GM18868 (cell line): Measurements from ENCODE around the gene DNAJC6.

ENCODE experiments used
- ATAC-seq: cut with Tn5 transposase; IDR thresholded peaks from one replicate; pipeline ENCODE4 v1.9.1; 2021; ENCODE audit warnings: mild to moderate bottlenecking, moderate library complexity; ENCODE audit not compliant: unreplicated experiment

The DNAJC6 gene

DNA sequence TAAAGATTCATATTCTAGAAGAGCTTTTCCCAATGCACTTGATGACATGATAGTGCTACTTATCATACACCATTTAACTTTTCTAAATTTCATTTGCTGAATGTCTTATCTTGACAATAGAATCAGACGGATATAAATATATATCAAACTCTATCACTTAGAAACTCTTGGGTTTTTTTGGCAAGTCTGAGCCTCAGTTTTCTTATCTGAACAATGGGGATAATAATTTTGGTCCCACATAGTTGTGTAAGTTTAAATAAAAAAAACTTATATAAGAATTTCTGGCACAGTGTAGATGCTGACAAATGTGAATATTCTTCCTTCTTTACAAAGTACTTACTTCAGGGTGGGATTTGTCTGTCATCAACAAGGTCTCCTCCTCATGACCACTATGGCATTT is 89.7 kb downstream of the DNAJC6 start:
- no peak for ATAC-seq

DNA sequence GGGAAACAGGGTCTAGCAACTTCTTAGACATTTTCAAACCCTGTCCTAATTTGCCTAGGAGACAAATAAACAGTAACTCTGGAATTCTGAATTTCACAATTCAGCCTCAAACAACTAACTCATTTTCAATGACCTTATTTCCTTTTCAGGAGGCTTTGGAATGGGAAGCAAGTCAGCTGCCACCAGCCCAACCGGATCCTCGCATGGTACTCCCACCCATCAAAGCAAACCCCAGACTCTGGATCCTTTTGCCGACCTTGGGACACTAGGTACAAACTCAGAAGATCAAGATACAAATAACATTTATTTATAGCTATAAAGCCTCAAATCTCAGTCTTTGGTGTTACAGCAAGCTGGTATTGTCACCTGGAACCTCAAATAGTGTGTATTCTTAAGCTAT is 92.3 kb downstream of the DNAJC6 start:
- no peak for ATAC-seq

DNA sequence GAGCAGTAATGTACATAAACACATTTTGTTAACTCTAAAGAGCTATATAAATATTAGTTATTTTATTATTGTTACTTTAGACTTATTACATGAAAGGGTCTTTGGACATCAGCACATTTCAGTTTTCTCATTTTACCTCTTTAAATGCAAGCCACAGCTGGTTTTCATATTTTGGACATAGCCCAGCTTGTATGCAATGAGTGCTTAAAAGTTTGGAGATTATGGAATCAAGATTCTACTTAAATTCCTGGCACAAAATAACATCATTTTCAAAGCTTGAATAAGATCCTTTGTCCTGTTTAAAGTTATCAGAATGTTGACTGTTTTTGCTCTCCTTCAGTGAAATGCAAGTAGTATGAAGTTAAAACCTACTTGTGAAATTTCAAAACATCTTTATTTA is 95.6 kb downstream of the DNAJC6 start:
- no peak for ATAC-seq

DNA sequence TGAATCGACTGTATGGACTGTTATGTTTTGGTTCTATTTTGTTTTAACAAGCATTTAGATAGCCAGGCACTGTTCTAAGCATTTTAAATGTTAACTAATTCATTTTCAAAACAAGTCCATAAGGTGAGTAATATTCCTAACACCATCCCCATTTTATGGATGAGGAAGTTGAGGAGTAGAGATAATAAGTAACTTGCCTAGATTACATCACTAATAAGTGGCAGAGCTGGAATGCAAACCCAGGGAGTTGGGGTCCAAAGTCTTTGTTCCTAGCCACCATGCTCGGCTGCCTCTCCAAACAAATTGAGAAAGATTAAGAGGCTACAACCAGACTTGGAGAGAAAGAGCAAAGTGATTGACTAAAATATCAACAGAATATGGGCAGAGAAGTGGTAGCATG is 98.5 kb downstream of the DNAJC6 start:
- ATAC-seq, result no peak

DNA sequence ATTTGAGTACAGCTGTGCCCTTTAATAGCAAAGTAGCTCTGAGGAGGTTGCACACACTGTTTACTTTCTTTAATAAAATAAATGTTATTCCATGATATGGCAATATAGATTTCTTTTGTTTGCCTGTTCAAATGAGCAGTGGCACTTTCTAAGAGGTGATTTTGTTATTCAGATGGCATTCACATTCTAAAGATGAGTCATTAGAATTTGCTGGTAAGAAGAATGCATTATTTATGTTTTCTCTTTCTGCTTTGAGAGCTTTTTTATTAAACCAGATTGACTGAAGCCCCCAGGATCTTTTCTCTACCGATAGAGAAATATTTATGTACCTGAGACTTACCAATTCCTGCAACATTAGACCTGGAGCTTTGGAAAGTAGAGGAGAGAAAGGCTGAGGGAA is 100.0 kb downstream of the DNAJC6 start:
- ATAC-seq, result no peak

DNA sequence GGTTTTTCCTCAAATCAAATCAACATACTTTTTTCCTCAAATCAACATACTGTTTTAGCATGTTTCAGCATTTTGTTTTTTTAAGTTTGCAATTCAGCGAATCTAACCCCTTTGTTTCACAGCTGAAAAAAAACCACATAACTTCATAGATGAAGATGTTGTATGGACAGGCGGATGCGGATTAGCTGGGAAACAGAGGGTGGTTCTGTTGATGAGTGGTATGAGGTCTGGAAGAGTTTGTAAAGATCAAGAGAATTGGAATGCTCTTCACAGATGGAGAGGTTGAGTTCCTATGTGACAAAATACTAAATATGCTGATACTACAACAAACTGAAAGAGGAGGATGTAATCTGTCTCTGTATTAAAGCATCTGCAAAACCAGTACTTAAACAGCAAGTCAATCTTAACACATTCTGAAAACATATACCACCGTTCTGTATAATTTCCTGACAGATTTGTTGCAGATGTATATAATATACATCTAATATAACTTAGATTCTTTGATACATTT is 100.5 kb downstream of the DNAJC6 start:
- no peak for ATAC-seq

DNA sequence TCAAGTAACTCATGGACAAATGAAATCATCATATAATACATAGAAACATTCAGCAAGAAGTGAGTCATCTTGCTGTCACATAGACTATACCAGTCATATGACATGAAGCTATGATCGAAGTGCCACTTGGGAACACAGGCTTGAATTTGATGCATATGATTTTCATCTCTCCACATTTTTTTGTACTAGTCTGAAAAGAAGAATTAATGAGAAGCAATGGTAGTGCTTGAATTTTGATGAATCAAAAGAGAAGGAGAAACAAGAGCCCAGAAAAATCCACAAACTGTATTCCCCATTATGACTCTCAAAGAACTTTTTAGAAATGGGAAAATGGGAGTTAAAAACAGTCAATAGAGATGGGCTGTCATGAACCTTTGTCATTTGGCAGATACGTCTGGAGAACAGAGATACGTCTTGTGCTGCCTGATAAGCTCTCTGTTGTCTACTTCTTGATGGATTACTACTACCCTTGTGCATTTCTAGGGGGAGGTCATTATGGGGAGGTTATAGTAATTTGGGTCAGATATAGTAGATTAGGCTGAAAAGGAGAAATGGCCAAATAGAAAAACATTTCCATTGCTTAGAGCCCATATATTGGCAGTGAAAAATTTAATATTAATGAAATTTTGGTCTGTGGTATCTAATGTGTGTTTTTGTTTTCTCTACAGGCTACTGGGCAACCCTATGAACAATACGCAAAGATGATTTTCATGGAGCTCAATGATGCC is 103.1 kb downstream of the DNAJC6 start:
- ATAC-seq, result no peak

DNA sequence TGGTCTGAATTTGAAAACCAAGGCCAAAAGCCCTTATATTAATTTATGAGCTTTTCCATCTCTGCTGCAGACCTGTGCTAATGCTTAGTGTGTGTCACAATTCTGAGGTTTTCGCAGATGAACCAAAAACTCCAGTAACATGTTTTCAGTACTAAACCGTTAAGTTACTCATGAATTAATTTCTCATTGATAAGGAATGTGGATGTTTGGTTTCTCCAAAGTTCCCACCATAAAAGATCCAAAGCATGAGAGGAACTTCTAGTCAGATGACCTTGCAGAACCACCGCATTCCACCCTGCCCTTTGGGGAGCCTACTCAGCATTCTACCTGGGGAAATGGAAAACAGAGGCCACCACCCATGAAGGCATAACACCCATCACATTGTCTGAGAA is 103.6 kb downstream of the DNAJC6 start:
- ATAC-seq, result no peak

DNA sequence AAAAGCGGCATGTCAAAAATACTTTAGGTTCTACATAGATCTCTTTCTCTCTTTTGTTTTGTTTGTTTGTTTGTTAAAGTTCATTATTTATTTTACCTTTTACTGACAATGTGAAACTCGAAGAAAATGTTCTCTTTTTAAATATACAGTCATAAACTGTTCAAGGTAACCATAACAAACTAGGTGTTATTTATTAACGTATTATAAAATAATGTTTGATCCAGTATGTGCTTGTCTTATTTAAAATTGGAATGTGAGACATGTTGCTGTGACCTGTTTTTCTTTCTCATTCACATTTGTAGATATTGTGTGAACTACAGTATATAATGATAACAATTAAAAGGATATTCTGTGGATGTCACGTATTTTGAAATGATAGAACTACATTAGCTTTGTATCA is 105.2 kb downstream of the DNAJC6 start:
- ATAC-seq, result no peak

DNA sequence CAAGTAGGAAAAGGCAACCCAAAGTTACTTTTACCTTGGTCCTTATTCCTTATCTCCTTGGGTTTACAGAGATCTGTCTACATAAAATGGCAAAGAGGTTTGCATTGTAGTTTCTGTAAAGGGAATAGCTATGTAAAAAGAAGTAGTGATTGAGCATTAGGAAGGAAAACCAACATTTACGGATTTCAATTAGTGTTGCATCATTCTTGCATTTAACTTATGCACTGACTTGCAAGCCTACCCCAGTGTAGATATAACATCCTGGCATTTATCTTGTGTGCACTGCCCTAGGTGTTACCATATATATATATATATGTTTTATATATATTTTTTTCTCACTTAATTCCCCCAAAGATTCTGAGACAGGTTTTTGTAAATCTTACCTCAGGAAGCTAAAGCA is 107.4 kb downstream of the DNAJC6 start:
- no peak for ATAC-seq

DNA sequence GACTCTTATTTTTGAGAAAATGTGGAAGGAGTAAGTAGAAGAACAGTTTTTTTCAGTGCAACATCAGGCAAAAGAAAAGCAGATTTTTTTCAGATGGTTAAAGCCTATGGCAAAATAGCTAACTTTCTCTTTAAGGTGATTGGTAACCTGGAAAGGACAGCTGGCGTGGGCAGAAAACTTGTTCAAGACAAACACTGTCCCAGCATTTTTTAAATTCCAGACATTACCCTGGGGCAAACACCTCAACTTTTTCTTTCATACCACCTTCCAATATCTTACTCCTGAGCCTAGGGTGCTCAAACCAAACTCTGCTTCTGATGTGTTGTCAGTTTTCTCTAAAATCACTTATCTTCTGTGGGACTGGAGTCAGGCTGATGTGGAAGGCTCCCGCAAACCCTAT is 108.4 kb downstream of the DNAJC6 start:
- no peak for ATAC-seq

DNA sequence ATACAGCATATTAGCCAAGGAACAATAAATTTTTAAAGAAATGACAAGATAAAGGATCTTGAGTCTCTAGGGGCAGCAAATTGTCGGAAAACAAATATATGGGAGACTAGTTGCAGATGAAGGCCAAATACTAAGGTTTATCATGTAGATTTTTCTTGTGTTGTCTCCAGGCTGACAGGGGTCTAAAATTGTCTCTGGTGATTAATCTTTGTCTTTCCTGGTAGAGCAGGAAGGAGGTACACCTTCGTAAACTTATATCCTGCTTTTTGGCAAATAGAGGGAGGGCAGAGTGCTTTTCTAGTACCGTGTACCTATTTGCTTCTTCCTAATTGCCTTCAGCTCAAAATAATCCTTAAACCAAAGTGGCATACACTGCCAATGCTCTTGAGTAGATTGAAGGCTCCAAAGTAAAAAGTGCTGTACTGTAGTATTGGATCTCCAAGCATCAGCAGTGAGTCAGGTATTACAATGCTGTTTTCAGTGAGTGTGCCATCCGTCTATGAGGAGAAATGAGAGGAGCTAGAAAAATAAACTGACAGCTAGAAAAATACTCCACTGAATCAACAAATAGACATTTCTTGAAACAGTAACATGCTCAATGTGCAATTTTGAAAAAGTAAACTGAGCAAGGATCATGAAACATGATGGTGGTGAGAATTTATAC is 109.3 kb downstream of the DNAJC6 start:
- ATAC-seq, result no peak

DNA sequence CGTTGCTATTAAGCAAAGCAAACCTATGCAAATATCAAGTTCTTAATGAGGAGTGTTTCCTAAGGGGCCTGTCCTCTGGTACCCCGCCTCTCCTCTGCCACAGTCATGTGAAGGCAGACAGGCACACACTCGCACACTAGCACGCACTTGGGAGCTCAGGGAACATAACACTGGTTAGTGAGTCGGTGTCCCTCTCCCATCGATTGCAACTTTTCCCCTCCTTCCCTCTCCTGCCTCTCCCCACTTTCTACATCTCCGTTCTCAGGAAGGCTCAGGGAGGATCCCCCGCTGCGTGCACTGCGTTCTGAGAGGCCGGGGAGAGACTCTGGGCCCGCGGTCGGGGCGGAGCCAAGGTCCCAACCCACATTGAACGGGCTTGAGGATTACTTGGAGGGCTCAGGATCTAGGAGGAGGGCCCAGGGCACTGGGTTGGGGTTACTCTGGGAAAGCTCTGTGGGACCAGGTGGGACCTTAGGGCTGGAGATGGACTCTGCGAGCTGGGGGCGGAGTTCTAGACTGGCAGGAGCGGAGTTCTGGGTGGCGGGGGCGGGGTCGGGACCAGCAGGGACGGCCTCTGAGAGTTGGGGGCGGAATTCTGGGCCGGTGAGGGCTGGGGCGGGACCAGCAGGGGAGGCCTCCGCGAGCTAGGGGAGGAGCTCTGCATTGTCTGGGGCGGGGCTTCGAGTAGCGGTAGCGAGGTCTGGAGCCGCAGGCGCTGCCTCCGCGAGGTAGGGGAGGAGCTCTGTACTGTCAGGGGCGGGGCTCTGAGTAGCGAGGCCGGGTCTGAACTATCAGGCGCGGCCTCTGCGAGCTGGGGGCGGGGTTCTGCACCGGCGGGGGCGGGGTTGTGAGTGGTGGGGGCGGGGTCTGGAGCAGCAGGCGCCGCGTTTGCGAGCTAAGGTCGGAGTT is 110.6 kb downstream of the DNAJC6 start:
- peak; percentile 91 for ATAC-seq

DNA sequence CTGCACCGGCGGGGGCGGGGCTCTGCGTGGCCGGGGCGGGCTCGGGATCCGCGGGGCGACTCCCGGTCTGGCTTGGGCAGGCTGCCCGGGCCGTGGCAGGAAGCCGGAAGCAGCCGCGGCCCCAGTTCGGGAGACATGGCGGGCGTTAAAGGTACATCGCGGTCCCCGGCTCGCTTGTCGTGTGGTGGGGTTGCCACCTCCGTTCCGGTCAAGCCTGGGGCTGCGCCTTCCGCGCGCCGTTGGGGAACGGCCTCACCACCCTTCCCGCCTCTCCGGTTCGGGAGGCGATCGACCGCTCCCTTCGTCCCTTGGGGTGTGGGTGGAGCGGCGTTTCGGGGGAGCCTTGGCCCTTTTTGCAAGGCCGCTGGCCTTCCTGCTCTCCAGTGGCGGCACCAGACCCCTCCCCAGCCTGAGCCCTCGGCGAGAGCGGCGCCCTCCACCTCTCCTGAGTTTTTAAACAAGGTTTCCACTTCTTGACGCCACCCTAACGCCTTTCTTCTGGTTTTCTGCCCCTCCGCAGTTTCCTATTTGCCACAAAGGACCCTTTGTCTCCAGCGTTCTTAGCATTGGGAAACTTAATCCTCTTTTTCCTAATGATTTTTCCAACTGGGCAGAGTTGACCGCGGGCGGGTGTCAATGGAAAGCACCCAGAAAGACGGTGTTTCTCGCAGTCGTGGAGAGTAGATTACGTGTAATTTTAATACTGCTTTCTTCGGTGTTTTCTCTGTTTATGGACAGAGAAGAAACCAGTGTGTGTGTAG is 111.4 kb downstream of the DNAJC6 start, which contains the start of the genes LEPR and LEPROT:
Gene LEPR (plus strand): TSS at position 79 of the 761 bp plus-strand sequence. CDS start 144,898 bp downstream, outside the sequence.
Gene LEPROT (plus strand): TSS at position 79 of the 761 bp plus-strand sequence. CDS start 57 bp downstream, at position 136.
- ATAC-seq, result no peak

DNA sequence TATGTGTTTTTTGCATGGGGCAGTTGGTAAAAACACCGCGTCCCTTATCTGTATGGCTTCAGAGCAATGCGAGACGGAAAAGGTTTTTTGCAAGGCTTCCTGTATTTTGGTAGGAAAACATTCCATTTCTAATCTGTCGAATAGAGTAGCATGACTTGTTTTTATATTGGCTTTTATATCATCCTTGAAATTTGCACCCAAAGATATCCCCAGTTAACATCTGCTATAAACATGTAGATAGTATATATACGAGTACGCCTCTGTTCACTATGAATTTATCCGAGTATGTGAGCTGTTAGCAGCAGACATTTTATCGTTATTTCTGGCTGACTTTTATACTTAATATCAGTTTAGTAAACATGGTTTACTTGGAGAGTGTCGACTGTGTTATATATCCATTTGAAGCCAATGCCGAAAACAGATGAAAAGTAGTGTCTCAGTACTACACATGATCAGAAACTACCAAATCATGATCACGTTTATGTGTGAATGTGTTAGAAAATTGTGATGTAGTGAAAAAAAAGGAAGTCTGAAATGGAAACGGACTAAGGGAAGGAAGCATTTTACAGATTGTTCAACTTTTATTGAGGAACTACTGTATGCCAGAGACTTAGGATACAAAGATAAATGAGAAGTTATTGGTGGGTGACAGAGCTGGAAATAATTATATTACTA is 112.1 kb downstream of the DNAJC6 start:
- no peak for ATAC-seq

DNA sequence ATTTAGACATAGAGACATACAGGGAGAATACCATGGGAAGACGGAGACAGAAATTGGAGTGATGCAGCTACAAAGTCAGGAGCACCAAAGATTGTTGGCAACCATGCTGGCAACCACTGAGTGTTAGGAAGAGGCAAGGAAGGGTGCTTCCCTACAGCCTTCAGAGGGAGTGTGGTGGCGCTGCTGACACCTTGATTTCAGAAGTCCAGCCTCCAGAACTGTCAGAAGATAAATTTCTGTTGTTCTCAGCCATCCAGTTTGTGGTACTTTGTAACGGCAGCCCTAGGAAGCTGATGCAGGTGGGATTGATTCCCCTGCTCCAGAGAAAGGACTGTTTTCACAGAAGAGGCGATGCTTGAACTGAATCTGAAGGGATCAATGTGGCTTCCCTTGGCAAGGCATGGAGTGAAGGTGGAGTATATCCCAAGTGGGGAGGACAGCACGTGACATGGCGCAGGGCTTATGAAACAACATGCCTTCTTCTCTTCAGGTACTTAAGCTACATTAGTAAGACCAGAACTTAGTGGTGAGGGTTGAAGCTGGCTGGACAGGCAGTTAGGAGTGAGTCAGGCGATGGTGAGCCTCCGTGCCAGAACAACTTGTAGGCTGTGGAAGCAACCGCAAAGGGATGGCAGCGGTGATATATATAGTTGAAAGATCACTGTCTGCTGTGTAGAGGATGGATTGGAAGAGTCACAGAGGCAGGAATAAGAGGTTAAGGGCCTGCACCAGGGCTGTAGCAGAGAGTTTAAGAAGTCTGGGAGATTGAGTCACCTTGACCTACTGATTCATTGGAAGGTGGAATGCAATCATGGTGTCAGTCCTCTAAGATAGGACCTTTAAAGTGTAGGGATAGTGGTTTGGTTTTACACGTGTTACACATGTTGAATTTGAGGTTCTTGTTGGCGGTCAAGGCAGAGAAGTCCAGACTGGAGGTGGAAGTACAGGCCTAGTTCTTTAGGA is 113.2 kb downstream of the DNAJC6 start:
- no peak for ATAC-seq

DNA sequence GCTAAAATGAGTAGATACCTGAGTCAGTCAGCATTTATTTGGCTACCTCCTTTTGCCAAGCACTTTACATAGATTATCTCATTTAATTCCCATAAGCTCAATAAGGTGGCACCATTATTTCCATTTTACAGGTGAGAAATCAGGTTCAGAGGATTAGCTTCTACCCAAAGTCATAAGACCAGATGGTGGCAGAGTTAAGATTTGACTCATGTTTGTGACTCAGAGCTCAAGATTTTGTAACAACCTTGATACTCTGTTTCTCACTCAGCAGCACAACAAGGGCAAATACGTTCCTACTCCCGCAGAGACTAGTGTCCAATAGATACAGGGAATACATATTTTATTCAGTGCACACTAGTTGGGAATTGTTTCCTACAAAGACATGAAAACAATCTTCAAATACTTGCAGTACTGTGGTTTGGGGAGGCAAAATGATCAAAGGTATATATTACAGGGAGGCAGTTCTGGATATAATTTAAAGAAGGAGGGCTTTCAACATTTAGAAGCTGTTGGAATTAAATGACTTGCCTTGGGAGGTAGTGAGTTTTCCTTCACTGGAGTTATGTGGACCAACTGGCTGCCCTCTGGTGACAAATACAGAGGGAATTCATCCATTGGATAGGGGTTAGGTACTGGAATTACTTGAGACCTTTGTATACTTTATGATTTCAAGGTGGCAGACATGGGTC is 114.7 kb downstream of the DNAJC6 start:
- peak; percentile 6 for ATAC-seq

DNA sequence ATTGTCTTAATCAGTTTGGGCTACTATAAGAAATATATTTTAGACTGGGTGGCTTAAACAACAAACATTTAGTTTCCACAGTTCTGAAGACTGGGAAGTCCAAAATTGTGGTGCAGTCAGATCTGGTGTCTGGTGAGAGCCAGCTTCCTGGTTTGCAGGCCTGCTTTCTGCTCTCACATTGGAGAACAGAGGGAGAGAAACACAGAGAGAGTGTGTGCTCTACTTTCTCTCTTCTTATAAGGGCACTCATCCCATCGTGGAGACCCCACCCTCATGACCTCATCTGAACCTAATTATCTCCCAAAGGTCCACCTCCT is 115.2 kb downstream of the DNAJC6 start:
- ATAC-seq, result no peak
